Left forelimb (tissue), 1 donor: Measurements from ENCODE around the gene GTF2E1.

Experiments
- DNase-seq: peaks from one replicate; pipeline ENCODE4 v3.0.0-alpha.2; 2018; ENCODE audit warnings: low spot score

GTF2E1 gene

GRCh38 chr3:120800625-120801024 lies 58.1 kb downstream of the GTF2E1 start:
- DNase-seq: no peak

DNA sequence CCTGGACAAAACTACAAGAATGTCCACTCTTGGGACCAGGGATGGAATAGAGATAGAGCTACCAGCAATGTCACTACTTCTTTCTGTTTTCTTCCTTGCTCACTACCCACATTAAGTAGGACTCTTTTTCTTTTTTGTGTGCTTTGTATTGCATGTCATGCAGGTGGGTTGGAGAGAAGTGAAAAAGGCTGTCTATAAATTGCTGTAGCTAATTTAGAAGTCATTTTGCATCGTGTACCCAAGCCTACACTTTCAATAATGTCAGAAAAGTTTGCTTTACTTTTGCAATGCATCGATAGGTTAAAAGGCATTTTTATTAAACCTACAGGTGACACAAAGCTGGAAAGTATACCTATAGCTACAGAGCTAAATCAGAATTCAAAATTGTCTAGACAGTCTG lies 58.9 kb downstream of the GTF2E1 start:
- DNase-seq: no peak

DNA sequence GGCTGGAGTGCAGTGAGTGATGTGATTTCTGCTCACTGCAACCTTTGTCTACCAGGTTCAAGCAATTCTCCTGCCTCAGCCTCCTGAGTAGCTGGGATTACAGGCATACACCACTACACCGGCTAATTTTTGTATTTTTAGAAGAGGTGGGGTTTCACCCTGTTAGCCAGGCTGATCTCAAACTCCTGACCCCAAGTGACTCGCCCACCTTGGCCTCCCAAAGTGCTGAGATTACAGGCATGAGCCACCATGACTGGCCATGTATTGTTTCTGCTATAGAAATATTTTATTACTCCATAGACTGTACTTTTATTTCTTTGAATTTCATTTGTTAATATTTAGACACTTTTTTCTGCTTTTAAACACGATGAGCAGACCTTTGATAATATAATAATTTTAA lies 60.4 kb downstream of the GTF2E1 start:
- no peak for DNase-seq

DNA sequence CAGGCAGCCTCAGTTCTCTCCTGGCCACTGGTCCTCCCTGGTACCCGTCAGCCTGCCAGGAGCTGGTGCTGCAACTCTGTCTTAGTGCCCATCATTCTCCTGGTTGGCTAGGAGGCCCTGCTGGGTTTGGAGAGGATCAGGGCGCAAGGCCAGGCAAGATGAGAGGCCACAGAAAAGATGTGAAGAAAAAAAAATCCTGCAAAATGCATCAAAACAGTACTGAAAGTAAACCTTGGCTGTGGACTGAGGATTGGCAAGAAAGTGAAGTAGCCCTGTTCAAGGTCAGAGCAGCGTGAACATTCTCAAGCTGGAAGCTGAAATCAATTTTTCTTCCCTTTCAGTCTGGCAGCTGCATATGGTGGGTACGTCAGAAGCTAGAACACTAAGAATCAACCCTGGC lies 74.2 kb downstream of the GTF2E1 start:
- no peak for DNase-seq

DNA sequence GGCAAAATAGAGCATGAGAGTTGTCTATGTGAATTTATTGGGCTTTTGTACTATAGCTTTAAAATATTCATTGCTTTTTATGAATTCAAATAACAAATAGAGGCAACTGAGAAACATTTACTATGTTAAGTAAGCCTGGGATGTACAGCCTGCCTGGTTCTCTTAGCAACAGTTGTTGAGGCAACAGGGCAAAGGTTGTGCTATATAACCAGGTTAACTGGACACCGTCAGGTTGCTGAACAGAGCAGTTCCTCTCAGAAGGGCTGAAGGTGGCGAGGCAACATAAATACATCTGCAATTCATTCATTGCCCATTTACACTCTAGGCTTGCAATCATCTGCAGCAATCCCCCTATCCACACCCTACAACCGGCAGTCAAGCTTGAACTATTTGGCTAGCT lies 78.2 kb downstream of the GTF2E1 start:
- no peak for DNase-seq

DNA sequence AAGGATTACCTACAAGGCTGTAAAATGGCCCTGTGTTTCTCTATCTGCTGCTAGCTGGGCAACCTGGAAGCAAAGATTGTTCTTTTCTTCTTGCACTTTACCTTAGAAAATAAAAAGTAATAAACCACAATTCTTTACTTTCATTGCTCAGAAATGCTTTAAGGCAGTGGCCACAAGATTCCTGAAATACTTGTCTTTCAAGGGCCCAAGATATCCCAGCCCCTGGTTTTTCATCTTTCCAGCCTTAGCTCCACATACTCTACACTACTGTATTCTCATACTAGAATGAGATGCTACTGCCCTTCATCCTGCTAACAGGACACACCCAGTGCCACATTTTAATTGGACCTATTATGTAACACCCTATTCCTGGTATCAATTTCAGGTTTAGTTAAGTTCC lies 78.9 kb downstream of the GTF2E1 start:
- DNase-seq: no peak

DNA sequence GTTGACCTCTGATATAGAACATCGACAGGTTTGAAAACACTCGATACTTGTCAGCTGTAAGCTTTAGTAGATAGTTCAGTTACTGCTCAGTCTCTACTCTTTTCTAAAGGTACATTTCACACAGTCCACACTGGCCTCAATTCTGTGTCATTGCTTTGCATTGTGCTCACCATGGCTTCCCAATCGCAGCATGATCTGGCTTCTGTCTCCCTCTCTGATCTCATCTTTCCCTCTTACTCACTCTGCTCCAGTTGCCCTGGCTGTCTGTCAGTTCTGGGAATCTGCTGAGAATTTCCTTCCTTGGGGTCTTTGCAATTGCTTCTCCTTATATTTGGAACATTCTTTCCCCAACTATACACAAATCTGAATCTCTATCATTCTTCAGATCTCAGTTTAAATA lies 80.6 kb downstream of the GTF2E1 start:
- DNase-seq: no peak

GRCh38 chr3:120824613-120825012 lies 82.1 kb downstream of the GTF2E1 start:
- no peak for DNase-seq

GRCh38 chr3:120828796-120829195 lies 86.3 kb downstream of the GTF2E1 start:
- DNase-seq: no peak

DNA sequence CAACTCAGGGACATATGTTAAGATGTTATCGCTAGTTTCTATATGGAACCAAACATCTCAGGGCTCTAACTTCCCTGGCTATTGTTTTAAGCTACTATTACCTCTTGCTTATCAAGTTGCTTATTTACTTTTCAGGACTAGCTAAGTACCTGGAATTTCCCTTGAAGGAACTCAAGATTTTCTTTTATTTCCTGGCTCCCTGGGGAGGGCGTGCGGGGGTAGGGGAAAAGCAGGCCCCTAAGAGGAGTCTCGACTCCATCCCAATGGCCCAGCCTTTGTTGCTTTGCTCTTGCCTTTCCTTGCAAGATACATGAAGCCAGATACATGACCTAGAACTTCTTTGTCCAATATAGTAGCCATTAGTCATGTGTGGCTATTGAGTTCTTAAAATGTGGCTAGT lies 88.5 kb downstream of the GTF2E1 start:
- no peak for DNase-seq
